Tibial nerve (tissue), 4 donors: ENCODE data around the gene MMP8. TPM values are rescaled to one million over a fixed set of nuclear protein-coding genes. Genes with fewer than 3 reads are reported as not detected.

Experiments
- DNase-seq, 2 donors: peaks; one replicate each; pipeline ENCODE4 v3.0.0-alpha.2; 2019; ENCODE audit warnings: low spot score in 2 of 2
- H3K27ac ChIP-seq, 4 donors: fragments of 200-600 bp; sonication (generic) in 3 of 4; one replicate each; pipeline ENCODE4 v1.5.1; 2017 to 2019; ENCODE audit warnings: mild to moderate bottlenecking in 1 of 4
- H3K27me3 ChIP-seq, 2 donors: fragments of 200-600 bp; sonication (generic) in 1 of 2; one replicate each; pipeline versions ENCODE4 v1.5.1 to v1.6.0; 2017 to 2019
- H3K36me3 ChIP-seq, 3 donors: fragments of 200-600 bp; sonication (generic); one replicate each; pipeline ENCODE4 v1.5.1; 2018 to 2019
- H3K4me1 ChIP-seq, 4 donors: fragments of 200-600 bp; sonication (generic) in 3 of 4; one replicate each; pipeline ENCODE4 v1.5.1; 2017 to 2019
- H3K4me3 ChIP-seq, 4 donors: fragments of 200-600 bp; sonication (generic) in 3 of 4; one replicate each; pipeline ENCODE4 v1.5.1; 2017 to 2019; ENCODE audit warnings: mild to moderate bottlenecking in 1 of 4, moderate library complexity in 1 of 4
- H3K9me3 ChIP-seq, 4 donors: fragments of 200-600 bp; sonication (generic) in 3 of 4; one replicate each; pipeline ENCODE4 v1.5.1; 2017 to 2019
- EP300 ChIP-seq, 2 donors: sonication (generic); formaldehyde crosslinking; IDR thresholded peaks; one replicate each; pipeline ENCODE4 v1.6.1; 2017; ENCODE audit warnings: antibody characterized with exemption in 2 of 2, mild to moderate bottlenecking in 1 of 2
- POLR2A ChIP-seq, 2 donors: fragments of 450-650 bp; IDR thresholded peaks; one replicate each; pipeline ENCODE4 v1.6.1; 2017; ENCODE audit warnings: antibody characterized with exemption in 2 of 2, mild to moderate bottlenecking in 2 of 2, moderate library complexity in 2 of 2
- WGBS, 2 donors: methylation state at CpG; one replicate each; pipeline ENCODE4 v1.1.5; 2018; 5-methylcytosine and 5-hydroxymethylcytosine counted together
- total RNA-seq, 4 donors: library from RNA; depleted of rRNA; stranded (reverse); fragments of >200 nt; gene quantifications; one replicate each; pipeline ENCODE4 v1.1.0, GENCODE V29; 2016
- TF ChIP-seq, protein P1 (sequence below), 5 experiments: fragments of 200-600 bp in 3 of 5; fragments of 450-650 bp in 2 of 5; sonication (generic) in 3 of 5; IDR thresholded peaks; one replicate each; pipeline ENCODE4 v1.5.1; 2016 to 2019; ENCODE audit warnings: antibody characterized with exemption in 5 of 5, mild to moderate bottlenecking in 3 of 5, moderate library complexity in 2 of 5

Gene MMP8
- total RNA-seq: not detected

GRCh38 chr11:102724904-102725500, at the start of gene MMP8:
Gene MMP8 (minus strand): TSS chr11:102724954. CDS start chr11:102724855, 99 bp downstream.
- H3K4me1 ChIP-seq: no peaks in the 10 kb centered on the region
- no peaks in the 10 kb centered on the region for H3K36me3 ChIP-seq
- no peak for DNase-seq
- H3K9me3 ChIP-seq: peaks cover 0 to 3% (median 0%) of the 10 kb centered on the region in 4 donors
- no peak within 1 kb of the TSS for H3K4me3 ChIP-seq
- no peaks in the 10 kb centered on the region for H3K27me3 ChIP-seq
- TF ChIP-seq EP300 (IDR thresholded peaks at IDR 0.05) (no peak), POLR2A (IDR thresholded peaks at IDR 0.05) (no peak)
- TF ChIP-seq, protein P1, sequence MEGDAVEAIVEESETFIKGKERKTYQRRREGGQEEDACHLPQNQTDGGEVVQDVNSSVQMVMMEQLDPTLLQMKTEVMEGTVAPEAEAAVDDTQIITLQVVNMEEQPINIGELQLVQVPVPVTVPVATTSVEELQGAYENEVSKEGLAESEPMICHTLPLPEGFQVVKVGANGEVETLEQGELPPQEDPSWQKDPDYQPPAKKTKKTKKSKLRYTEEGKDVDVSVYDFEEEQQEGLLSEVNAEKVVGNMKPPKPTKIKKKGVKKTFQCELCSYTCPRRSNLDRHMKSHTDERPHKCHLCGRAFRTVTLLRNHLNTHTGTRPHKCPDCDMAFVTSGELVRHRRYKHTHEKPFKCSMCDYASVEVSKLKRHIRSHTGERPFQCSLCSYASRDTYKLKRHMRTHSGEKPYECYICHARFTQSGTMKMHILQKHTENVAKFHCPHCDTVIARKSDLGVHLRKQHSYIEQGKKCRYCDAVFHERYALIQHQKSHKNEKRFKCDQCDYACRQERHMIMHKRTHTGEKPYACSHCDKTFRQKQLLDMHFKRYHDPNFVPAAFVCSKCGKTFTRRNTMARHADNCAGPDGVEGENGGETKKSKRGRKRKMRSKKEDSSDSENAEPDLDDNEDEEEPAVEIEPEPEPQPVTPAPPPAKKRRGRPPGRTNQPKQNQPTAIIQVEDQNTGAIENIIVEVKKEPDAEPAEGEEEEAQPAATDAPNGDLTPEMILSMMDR (IDR thresholded peaks at IDR 0.05): no peak
- no peak within 1 kb of the TSS for H3K27ac ChIP-seq
- WGBS, 2 donors: 44 to 49% methylated on average over 2 of the region's 2 CpGs

- H3K27ac ChIP-seq: no peak overlapping the region
- no peak for DNase-seq
- H3K27me3 ChIP-seq: no peaks in the 10 kb centered on the region
- TF ChIP-seq, protein P1 (IDR thresholded peaks at IDR 0.05): no peak
- no peak for TF ChIP-seq EP300 (IDR thresholded peaks at IDR 0.05)
- no peak for TF ChIP-seq POLR2A (IDR thresholded peaks at IDR 0.05)
- no peaks in the 10 kb centered on the region for H3K4me1 ChIP-seq
- H3K4me3 ChIP-seq: no peak overlapping the region
- WGBS, 2 donors: 69 to 73% methylated on average over 4 of the region's 4 CpGs
- H3K36me3 ChIP-seq: no peaks in the 10 kb centered on the region
- H3K9me3 ChIP-seq: no peaks in the 10 kb centered on the region
These were observed 48.6 kb upstream of the MMP8 start for GRCh38 chr11:102773386-102773785.

DNA sequence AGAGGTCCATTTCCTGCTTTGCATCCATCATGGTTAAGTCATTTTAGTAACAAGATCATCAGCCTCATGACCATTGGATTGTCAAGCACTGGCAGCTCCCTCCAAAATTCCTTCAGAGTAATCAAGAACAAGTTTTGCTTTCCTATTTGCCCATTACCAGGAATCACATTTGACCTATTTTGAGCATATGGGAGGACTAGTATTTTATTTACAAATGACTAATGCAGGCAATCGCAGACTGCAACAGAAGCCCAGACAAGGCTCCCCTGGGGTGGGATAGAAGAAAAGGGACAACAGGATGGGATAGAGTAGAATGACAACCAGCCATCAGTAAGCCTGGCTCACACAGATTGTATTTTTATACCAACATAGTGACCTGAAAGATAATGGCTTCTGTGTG, 46.6 kb upstream of the MMP8 start:
- Histone ChIP-seq H3K4me3 (no peak overlapping the region), H3K27me3 (no peaks in the 10 kb centered on the region), H3K4me1 (no peaks in the 10 kb centered on the region), H3K27ac (no peak overlapping the region), H3K36me3 (no peaks in the 10 kb centered on the region), H3K9me3 (no peaks in the 10 kb centered on the region)
- TF ChIP-seq EP300 (IDR thresholded peaks at IDR 0.05) (no peak), POLR2A (IDR thresholded peaks at IDR 0.05) (no peak)
- TF ChIP-seq, protein P1 (IDR thresholded peaks at IDR 0.05): no peak
- DNase-seq: no peak
- 60 to 65% methylated on average over 1 of the region's 1 CpG for WGBS, 2 donors

DNA sequence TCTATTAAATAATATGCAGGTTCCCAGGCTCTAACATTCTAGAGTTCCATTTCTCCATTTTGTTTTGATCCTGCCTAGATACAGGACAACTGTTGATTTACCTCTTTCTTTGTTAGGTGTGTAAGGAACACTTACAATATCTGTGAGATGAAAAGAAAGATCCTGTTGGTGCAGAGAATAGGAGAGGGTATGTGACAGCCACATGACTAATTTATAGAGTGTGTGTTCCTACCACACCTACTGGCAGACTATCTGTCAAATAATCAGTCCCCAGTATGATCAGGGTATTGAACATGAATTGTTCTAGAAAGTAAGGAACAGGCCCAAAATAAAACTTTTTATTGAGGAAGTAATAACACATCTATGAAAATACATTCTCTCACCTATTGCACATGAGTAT, 45.4 kb upstream of the MMP8 start:
- no peaks in the 10 kb centered on the region for H3K4me1 ChIP-seq
- TF ChIP-seq EP300 (IDR thresholded peaks at IDR 0.05) (no peak), POLR2A (IDR thresholded peaks at IDR 0.05) (no peak)
- TF ChIP-seq, protein P1 (IDR thresholded peaks at IDR 0.05): no peak
- H3K27ac ChIP-seq: no peak overlapping the region
- no peaks in the 10 kb centered on the region for H3K9me3 ChIP-seq
- H3K4me3 ChIP-seq: no peak overlapping the region
- DNase-seq: no peak
- H3K27me3 ChIP-seq: no peaks in the 10 kb centered on the region
- no peaks in the 10 kb centered on the region for H3K36me3 ChIP-seq

GRCh38 chr11:102767800-102768199, 43.0 kb upstream of the MMP8 start:
- WGBS, 2 donors: 61 to 68% methylated on average over 18 of the region's 18 CpGs
- H3K27me3 ChIP-seq: no peaks in the 10 kb centered on the region
- no peak for DNase-seq
- no peaks in the 10 kb centered on the region for H3K9me3 ChIP-seq
- H3K27ac ChIP-seq: no peak overlapping the region
- H3K4me1 ChIP-seq: no peaks in the 10 kb centered on the region
- no peak overlapping the region for H3K4me3 ChIP-seq
- no peaks in the 10 kb centered on the region for H3K36me3 ChIP-seq
- TF ChIP-seq, protein P1 (IDR thresholded peaks at IDR 0.05): no peak
- no peak for TF ChIP-seq POLR2A (IDR thresholded peaks at IDR 0.05)
- no peak for TF ChIP-seq EP300 (IDR thresholded peaks at IDR 0.05)
